Right lobe of liver (tissue), 6 donors: ENCODE results near the gene DOCK2. TPM values are rescaled to one million over a fixed set of nuclear protein-coding genes. Genes with fewer than 3 reads are reported as not detected.

Experiments
- ATAC-seq, 4 donors: fragments of 200-7000 bp; cut with Tn5 transposase; one replicate each; pipeline ENCODE4 v1.9.1; 2020; ENCODE audit warnings: mild to moderate bottlenecking in 4 of 4, moderate library complexity in 4 of 4
- DNase-seq, 3 donors: peaks; one replicate each; pipeline ENCODE4 v3.0.0-alpha.2; 2020
- H3K27ac ChIP-seq, 3 donors: fragments of 200-600 bp; one replicate each; pipeline ENCODE4 v1.8.0; 2022
- H3K27me3 ChIP-seq, 2 donors: fragments of 200-600 bp; one replicate each; pipeline ENCODE4 v1.8.0; 2022
- H3K36me3 ChIP-seq, 4 donors: fragments of 200-600 bp; sonication (generic) in 1 of 4; one replicate each; pipeline versions ENCODE4 v1.5.1 to v1.8.0; 2017 to 2022; ENCODE audit warnings: control low read depth in 1 of 4
- H3K4me1 ChIP-seq, 4 donors: fragments of 200-600 bp; sonication (generic) in 1 of 4; one replicate each; pipeline versions ENCODE4 v1.5.1 to v1.8.0; 2017 to 2022; ENCODE audit warnings: control low read depth in 1 of 4
- H3K4me3 ChIP-seq, 3 donors: fragments of 200-600 bp; one replicate each; pipeline ENCODE4 v1.8.0; 2022
- H3K9me3 ChIP-seq, 4 donors: fragments of 200-600 bp; sonication (generic) in 1 of 4; one replicate each; pipeline versions ENCODE4 v1.5.1 to v1.8.0; 2017 to 2022; ENCODE audit warnings: control low read depth in 1 of 4
- CTCF ChIP-seq, 4 donors: fragments of 200-600 bp in 3 of 4; fragments of 450-650 bp in 1 of 4; IDR thresholded peaks; one replicate each; pipeline versions ENCODE4 v1.5.1 to v1.8.0; 2016 to 2022; ENCODE audit warnings: antibody characterized with exemption in 4 of 4, mild to moderate bottlenecking in 2 of 4
- POLR2A ChIP-seq: fragments of 450-650 bp; IDR thresholded peaks from one replicate; pipeline ENCODE4 v1.6.1; 2017; ENCODE audit warnings: antibody characterized with exemption, mild to moderate bottlenecking
- WGBS: methylation state at CpG from one replicate; pipeline ENCODE4 v1.1.6; 2018; ENCODE audit warnings: low coverage, low lambda C conversion rate; ENCODE audit not compliant: insufficient coverage; ENCODE audit errors: missing lambda C conversion rate; 5-methylcytosine and 5-hydroxymethylcytosine counted together
- intact Hi-C, 2 donors: fragments of 100-400 bp; cut with DNase I; formaldehyde crosslinking; loops; one replicate each; pipeline versions ENCODE4 v1.11.2 to v1.14.1; 2022
- microRNA counts: library from miRNA; unstranded; fragments of <30 nt; microRNA quantifications from one replicate; lab custom pipeline; 2016
- microRNA-seq, 2 donors: library from miRNA; unstranded; fragments of <30 nt; microRNA quantifications; one replicate each; pipeline ENCODE4, GENCODE V29; 2019 to 2020
- small RNA-seq, 2 experiments: library from RNA; depleted of rRNA; stranded (forward); fragments of <200 nt; gene quantifications; one replicate each; pipeline ENCODE3, GENCODE V24; 2016
- total RNA-seq, 6 experiments: library from RNA; depleted of rRNA in 2 of 6; stranded (reverse); fragments of >200 nt in 2 of 6; fragmentation: NEBNext Ultra II Directional in 3 of 6; extraction: Animal tissue kit (Norgen Biotek cat#: 25700) in 3 of 6; gene quantifications; one replicate each; pipeline versions ENCODE4 v1.1.0 to v1.2.4, GENCODE V29; 2016 to 2023
- donor health status: DM: no; HTN: yes; CAD: no.
- donor health status: DM: no; HTN: no; CAD: no.
- donor health status: DM: no; HTN: no; CAD: no.
- donor health status: DM: no; HTN: yes; CAD: no.
- donor health status: DM: no; HTN: yes; CAD: no.

The DOCK2 gene
- total RNA-seq, 6 experiments from 2014 or later = 5.0 to 14.5 (median 7.4) TPM

- intact Hi-C loops = no loop called here
- Histone ChIP-seq H3K4me1 (no peaks in the 10 kb centered on the region), H3K27ac (no peak overlapping the region), H3K4me3 (no peak overlapping the region), H3K27me3 (no peaks in the 10 kb centered on the region), H3K36me3 (no peaks in the 10 kb centered on the region), H3K9me3 (peaks cover 0 to 4% (median 0%) of the 10 kb centered on the region in 4 donors)
- no peak for TF ChIP-seq POLR2A
- TF ChIP-seq CTCF (IDR thresholded peaks at IDR 0.05) = no peak
- WGBS = 33% methylated on average over 1 of the region's 1 CpG
- no peak for ATAC-seq
- DNase-seq = no peak
These were observed 489.6 kb downstream of the DOCK2 start for GRCh38 chr5:170126626-170127025.

- no peak for DNase-seq
- TF ChIP-seq CTCF (IDR thresholded peaks at IDR 0.05) (no peak), POLR2A (no peak)
- ATAC-seq = no peak
- no peak overlapping the region for H3K27ac ChIP-seq
- no peaks in the 10 kb centered on the region for H3K4me1 ChIP-seq
- 63% methylated on average over 2 of the region's 3 CpGs for WGBS
- H3K36me3 ChIP-seq = no peaks in the 10 kb centered on the region
- intact Hi-C loops = no loop called here
- no peak overlapping the region for H3K4me3 ChIP-seq
- peaks cover 0 to 4% (median 0%) of the 10 kb centered on the region in 4 donors for H3K9me3 ChIP-seq
- no peaks in the 10 kb centered on the region for H3K27me3 ChIP-seq
These were observed 494.2 kb downstream of the DOCK2 start for GRCh38 chr5:170131235-170131634.

- TF ChIP-seq POLR2A = no peak
- no peak for TF ChIP-seq CTCF (IDR thresholded peaks at IDR 0.05)
- Histone ChIP-seq H3K36me3 (no peaks in the 10 kb centered on the region), H3K27ac (no peak overlapping the region), H3K27me3 (no peaks in the 10 kb centered on the region), H3K9me3 (no peaks in the 10 kb centered on the region), H3K4me3 (no peak overlapping the region), H3K4me1 (no peaks in the 10 kb centered on the region)
- WGBS = 49% methylated on average over 4 of the region's 4 CpGs
- no peak for DNase-seq
- no peak for ATAC-seq
- intact Hi-C loops = no loop called here
These were observed 495.3 kb downstream of the DOCK2 start for GRCh38 chr5:170132269-170132975.

MicroRNAs encoded within 50 kb of the gene (microRNA counts, 767-probe panel; counts per million panel counts)
- 7,956 counts per million, percentile 29 among the panel's probes with 10 or more counts for microRNA hsa-miR-378e (lab: Ali Mortazavi, UCI)

Small RNA genes within 50 kb of the gene (microRNA-seq; reads per million reads assigned to microRNA genes)
- gene MIR378E = 0 reads per million in 2 donors

Small RNA genes within 50 kb of the gene (small RNA-seq; reads per million reads assigned to genes)
- 0 reads per million in 2 experiments for gene MIR378E

Other genes with a start within 250 kb of the DOCK2 start
- gene SPDL1, start 53.5 kb upstream of the DOCK2 start, total RNA-seq = 1 to 10 TPM; 1.1 to 6.7 (median 2.4) TPM